Heart left ventricle (tissue), 16 donors: ENCODE results near the gene RAPGEF3. TPM values are rescaled to one million over a fixed set of nuclear protein-coding genes. Genes with fewer than 3 reads are reported as not detected.

Experiments used
- ATAC-seq, 4 donors: fragments of 200-7000 bp; cut with Tn5 transposase; one replicate each; pipeline ENCODE4 v1.9.1; 2020 to 2022; ENCODE audit warnings: moderate library complexity in 4 of 4, mild to moderate bottlenecking in 3 of 4, moderate number of reproducible peaks in 1 of 4
- DNase-seq, 5 donors: peaks; one replicate each; pipeline ENCODE4 v3.0.0-alpha.2; 2020
- H3K27ac ChIP-seq, 12 donors: fragments of 200-600 bp; sonication (generic) in 4 of 12; one replicate each; pipeline versions ENCODE4 v1.5.0 to v1.8.0; 2016 to 2022; ENCODE audit warnings: mild to moderate bottlenecking in 2 of 12
- H3K27me3 ChIP-seq, 9 donors: fragments of 200-600 bp; sonication (generic) in 2 of 9; one replicate each; pipeline versions ENCODE4 v1.5.1 to v1.8.0; 2016 to 2022; ENCODE audit warnings: mild to moderate bottlenecking in 3 of 9
- H3K36me3 ChIP-seq, 9 donors: fragments of 200-600 bp; sonication (generic) in 2 of 9; one replicate each; pipeline versions ENCODE4 v1.5.0 to v1.8.0; 2018 to 2022; ENCODE audit warnings: mild to moderate bottlenecking in 2 of 9
- H3K4me1 ChIP-seq, 12 donors: fragments of 200-600 bp; sonication (generic) in 4 of 12; one replicate each; pipeline versions ENCODE4 v1.5.0 to v1.8.0; 2016 to 2022; ENCODE audit warnings: mild to moderate bottlenecking in 3 of 12
- H3K4me3 ChIP-seq, 12 donors: fragments of 200-600 bp; sonication (generic) in 4 of 12; one replicate each; pipeline versions ENCODE4 v1.5.0 to v1.8.0; 2017 to 2022; ENCODE audit warnings: mild to moderate bottlenecking in 9 of 12, moderate library complexity in 4 of 12
- H3K9me3 ChIP-seq, 12 donors: fragments of 200-600 bp; sonication (generic) in 4 of 12; one replicate each; pipeline versions ENCODE4 v1.5.0 to v1.8.0; 2016 to 2022; ENCODE audit warnings: mild to moderate bottlenecking in 1 of 12
- POLR2A ChIP-seq, 2 donors: fragments of 450-650 bp; IDR thresholded peaks; one replicate each; pipeline ENCODE4 v1.6.1; 2017; ENCODE audit warnings: antibody characterized with exemption in 2 of 2, mild to moderate bottlenecking in 2 of 2, moderate library complexity in 2 of 2
- WGBS, 4 donors: extraction: QIAGEN DNeasy Blood & Tissue Kit in 2 of 4; methylation state at CpG; one replicate each; pipeline versions ENCODE4 v1.1.5 to v1.1.7; 2013 to 2018; 5-methylcytosine and 5-hydroxymethylcytosine counted together
- intact Hi-C, 10 donors: fragments of 100-400 bp; cut with DNase I; formaldehyde crosslinking; loops; one replicate each; pipeline versions ENCODE4 v1.11.1 to v1.14.2; 2022
- polyA plus RNA-seq, 2 donors: library from polyadenylated mRNA; stranded (reverse); fragments of 200-250 nt; gene quantifications; one replicate each; pipeline ENCODE4 v1.2.3, GENCODE V29; 2013
- total RNA-seq, 9 donors: library from RNA; depleted of rRNA in 2 of 9; stranded (reverse); fragments of >200 nt in 2 of 9; fragmentation: NEBNext Ultra II Directional in 3 of 9; extraction: Animal tissue kit (Norgen Biotek cat#: 25700) in 3 of 9; gene quantifications; one replicate each; pipeline versions ENCODE4 v1.1.0 to v1.2.4, GENCODE V29; 2016 to 2023
- TF ChIP-seq, protein P1 (sequence below), 12 donors: fragments of 200-600 bp; sonication (generic) in 4 of 12; IDR thresholded peaks; one replicate each; pipeline versions ENCODE4 v1.5.0 to v1.8.0; 2018 to 2022; ENCODE audit warnings: antibody characterized with exemption in 12 of 12, mild to moderate bottlenecking in 5 of 12
- donor health status: ischemic (EF 13 %, LVEDD 7.1; RV severe dilation, severe dysfunction).
- donor health status: healthy with polysubstance abuse.
- donor health status: DM: no; HTN: yes; CAD: no.
- donor health status: DM: no; HTN: no; CAD: no.
- donor health status: ischemic (EF 25% LVEDD 6.9; RV normal size, moderate dysfunction).
- donor health status: ischemic (EF 25% LVEDD 5.7; RV mildly dilated, moderate dysfunction).
- donor health status: healthy.
- donor health status: DM: yes; HTN: yes; CAD: no.
- donor health status: ischemic (EF 35%, LVEDD 5.7; RV mildly dilated, moderate dysfunction).
- donor health status: nonischemic (EF 11% LVEDD 7.7; RV severe dilation, severe dysfunction).
- donor health status: DM: yes; HTN: yes; CAD: no.
- donor health status: PGD.
- donor health status: ischemic (EF 29% LVEDD 5.4; RV normal size, mild dysfunction).
- donor health status: nonischemic (EF 23%, LVEDD 6.1; RV moderate dilation, normal function).

The RAPGEF3 gene
- total and polyA plus RNA-seq, 11 donors, result 14.5 to 62.1 (median 23.9) TPM

DNA sequence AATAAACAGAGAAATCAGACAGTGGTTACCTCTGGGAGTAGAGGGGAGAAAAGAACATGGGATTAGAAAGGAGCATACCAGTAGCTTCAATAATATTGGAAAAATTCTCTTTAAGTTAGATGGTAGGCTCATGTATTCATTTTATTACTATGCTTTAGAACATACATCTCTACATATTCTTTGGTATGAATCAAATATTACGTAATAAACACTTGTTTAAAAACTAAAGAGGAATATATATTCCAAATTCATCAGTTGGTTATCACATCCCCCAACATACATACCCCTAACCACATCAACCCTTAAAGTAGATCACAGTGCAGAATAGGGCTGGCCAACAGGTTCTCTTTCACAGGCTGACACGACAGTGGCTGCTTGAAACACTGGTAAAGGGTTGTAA, 58.4 kb downstream of the RAPGEF3 start:
- TF ChIP-seq, protein P1, sequence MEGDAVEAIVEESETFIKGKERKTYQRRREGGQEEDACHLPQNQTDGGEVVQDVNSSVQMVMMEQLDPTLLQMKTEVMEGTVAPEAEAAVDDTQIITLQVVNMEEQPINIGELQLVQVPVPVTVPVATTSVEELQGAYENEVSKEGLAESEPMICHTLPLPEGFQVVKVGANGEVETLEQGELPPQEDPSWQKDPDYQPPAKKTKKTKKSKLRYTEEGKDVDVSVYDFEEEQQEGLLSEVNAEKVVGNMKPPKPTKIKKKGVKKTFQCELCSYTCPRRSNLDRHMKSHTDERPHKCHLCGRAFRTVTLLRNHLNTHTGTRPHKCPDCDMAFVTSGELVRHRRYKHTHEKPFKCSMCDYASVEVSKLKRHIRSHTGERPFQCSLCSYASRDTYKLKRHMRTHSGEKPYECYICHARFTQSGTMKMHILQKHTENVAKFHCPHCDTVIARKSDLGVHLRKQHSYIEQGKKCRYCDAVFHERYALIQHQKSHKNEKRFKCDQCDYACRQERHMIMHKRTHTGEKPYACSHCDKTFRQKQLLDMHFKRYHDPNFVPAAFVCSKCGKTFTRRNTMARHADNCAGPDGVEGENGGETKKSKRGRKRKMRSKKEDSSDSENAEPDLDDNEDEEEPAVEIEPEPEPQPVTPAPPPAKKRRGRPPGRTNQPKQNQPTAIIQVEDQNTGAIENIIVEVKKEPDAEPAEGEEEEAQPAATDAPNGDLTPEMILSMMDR (IDR thresholded peaks at IDR 0.05), result no peak
- TF ChIP-seq POLR2A (IDR thresholded peaks at IDR 0.05), result no peak
- ATAC-seq (no peak), DNase-seq (no peak)
- 91 to 94% (median 93%) methylated on average over 2 of the region's 2 CpGs for WGBS, 4 donors
- Histone ChIP-seq H3K27ac (no peak overlapping the region), H3K4me3 (no peak overlapping the region), H3K4me1 (peaks cover 0 to 23% (median 6%) of the 10 kb centered on the region in 12 donors), H3K9me3 (no peaks in the 10 kb centered on the region), H3K36me3 (peaks cover 0 to 67% (median 52%) of the 10 kb centered on the region in 9 donors), H3K27me3 (no peaks in the 10 kb centered on the region)
- intact Hi-C loops, result no loop called here

DNA sequence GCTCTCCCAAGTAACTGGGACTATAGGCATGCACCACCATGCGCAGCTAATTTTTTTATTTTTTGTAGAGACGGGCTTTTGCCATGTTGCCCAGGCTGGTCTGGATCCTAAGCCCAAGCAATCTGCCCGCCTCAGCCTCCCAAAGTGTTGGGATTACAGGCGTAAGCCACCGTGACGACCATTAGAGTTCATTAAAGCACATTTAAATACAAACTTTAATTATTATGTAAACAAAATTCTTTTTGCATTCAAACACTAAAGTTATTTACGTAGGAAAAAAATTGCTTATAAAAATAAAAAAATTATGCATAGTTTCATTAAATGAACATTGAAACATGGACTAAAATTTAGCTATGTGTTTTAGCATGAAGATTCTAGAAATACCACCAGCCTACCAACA, 60.0 kb downstream of the RAPGEF3 start:
- ATAC-seq, result no peak
- TF ChIP-seq, protein P1 (IDR thresholded peaks at IDR 0.05), result no peak
- no peak for TF ChIP-seq POLR2A (IDR thresholded peaks at IDR 0.05)
- Histone ChIP-seq H3K4me3 (no peak overlapping the region), H3K9me3 (no peaks in the 10 kb centered on the region), H3K36me3 (peaks cover 0 to 83% (median 61%) of the 10 kb centered on the region in 9 donors), H3K27ac (no peak overlapping the region), H3K4me1 (peaks cover 0 to 7% (median 0%) of the 10 kb centered on the region in 12 donors), H3K27me3 (no peaks in the 10 kb centered on the region)
- intact Hi-C loops, result no loop called here
- 95 to 96% (median 95%) methylated on average over 7 of the region's 7 CpGs for WGBS, 4 donors
- no peak for DNase-seq

GRCh38 chr12:47698055-47698454, 60.6 kb downstream of the RAPGEF3 start:
- Histone ChIP-seq H3K9me3 (no peaks in the 10 kb centered on the region), H3K4me3 (no peak overlapping the region), H3K36me3 (peaks cover 0 to 89% (median 61%) of the 10 kb centered on the region in 9 donors), H3K27ac (no peak overlapping the region), H3K27me3 (no peaks in the 10 kb centered on the region), H3K4me1 (peaks cover 0 to under 1% (median 0%) of the 10 kb centered on the region in 12 donors)
- 83 to 92% (median 88%) methylated on average over 4 of the region's 4 CpGs for WGBS, 4 donors
- DNase-seq, result no peak
- intact Hi-C loops, result no loop called here
- TF ChIP-seq, protein P1 (IDR thresholded peaks at IDR 0.05), result no peak
- TF ChIP-seq POLR2A (IDR thresholded peaks at IDR 0.05), result no peak
- ATAC-seq, result no peak

GRCh38 chr12:47689215-47689614, 69.5 kb downstream of the RAPGEF3 start:
- Histone ChIP-seq H3K4me3 (no peak overlapping the region), H3K9me3 (no peaks in the 10 kb centered on the region), H3K27me3 (no peaks in the 10 kb centered on the region), H3K36me3 (peaks cover 0 to 77% (median 39%) of the 10 kb centered on the region in 9 donors), H3K4me1 (no peaks in the 10 kb centered on the region), H3K27ac (no peak overlapping the region)
- no peak for DNase-seq
- TF ChIP-seq POLR2A (IDR thresholded peaks at IDR 0.05), result no peak
- TF ChIP-seq, protein P1 (IDR thresholded peaks at IDR 0.05), result no peak
- WGBS, 4 donors, result 97 to 100% (median 99%) methylated on average over 2 of the region's 2 CpGs
- ATAC-seq, result no peak
- intact Hi-C loops, result loop anchor here in 8 of 10 donors (5.0 to 10.0 kb wide), 3 partner anchors 37 to 657 kb away; no protein-coding TSS in a partner anchor
